Measurements from ENCODE around the gene SERP1. TPM values are rescaled to one million over a fixed set of nuclear protein-coding genes. Genes with fewer than 3 reads are reported as not detected.

The SERP1 gene
- total RNA-seq, 1 donor from 2014 or later: 94.0 TPM

Other genes starting within 250 kb of the SERP1 start
- gene TSC22D2, start 138.2 kb downstream of the SERP1 start, total RNA-seq: 29.2 TPM
- gene EIF2A, start 291 bp upstream of the SERP1 start, total RNA-seq: 219 TPM
- 43.9 TPM for gene SELENOT, start 56.8 kb upstream of the SERP1 start, total RNA-seq
- gene ERICH6, start 157.4 kb upstream of the SERP1 start, total RNA-seq: not detected
- gene SIAH2, start 216.7 kb upstream of the SERP1 start, total RNA-seq: 32.1 TPM

Data from tongue (tissue), 1 donor.